ENCODE data around the gene ACP7. TPM values are rescaled to one million over a fixed set of nuclear protein-coding genes. Genes with fewer than 3 reads are reported as not detected.

Gene ACP7
- total RNA-seq, 1 experiment from 2014 or later = 0.15 TPM

DNA sequence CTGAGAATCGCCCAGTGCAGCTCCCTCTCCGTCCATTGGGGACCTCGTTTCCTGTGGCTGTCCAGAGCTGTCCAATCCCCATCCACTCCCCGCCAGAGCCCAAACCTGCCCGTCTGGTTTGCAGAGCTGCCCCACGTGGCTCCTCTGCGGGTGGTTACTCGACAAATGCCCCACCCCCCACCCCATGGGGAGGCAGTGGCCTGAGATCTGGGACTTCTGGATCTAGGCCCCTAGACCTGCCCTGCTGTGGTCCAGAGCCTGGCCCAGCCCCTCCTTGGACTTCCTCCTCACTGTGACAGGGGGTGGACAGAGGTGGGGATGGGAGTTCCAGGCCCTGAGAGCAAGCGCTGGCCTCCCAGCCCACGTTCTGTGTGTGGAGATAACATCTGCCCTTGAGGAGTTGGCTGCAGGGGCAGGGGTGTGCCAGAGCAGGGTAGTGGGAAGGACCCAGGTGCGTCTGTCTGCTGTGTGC is 70.5 kb downstream of the ACP7 start:
- no peak overlapping the region for H3K9ac ChIP-seq (ENCODE audit: extremely low read depth, insufficient read length, low read length)

More for the DNA sequence above, 70.5 kb downstream of the ACP7 start:
- no peak overlapping the region for H2BK12ac ChIP-seq (ENCODE audit: insufficient read length, low read depth, low read length)
- H3K4me3 Mint-ChIP-seq = no peak overlapping the region
- peak; percentile 66 for DNase-seq
- H3K79me2 ChIP-seq (ENCODE audit: insufficient read depth, low read length) = peaks cover 4% of the 10 kb centered on the region; the same call in 1 of the 2 replicates
- H4K91ac ChIP-seq (ENCODE audit: insufficient read length, low read depth, low read length) = no peak overlapping the region
- peaks cover 5% of the 10 kb centered on the region for H4K20me1 ChIP-seq (ENCODE audit: control insufficient read depth, insufficient read depth, insufficient read length)
- H3K4me2 ChIP-seq (ENCODE audit: insufficient read depth, insufficient read length, low read length) = no peak overlapping the region
- no peak overlapping the region for H2AK5ac ChIP-seq (ENCODE audit: insufficient read length, low read length)
- H3K9me3 Mint-ChIP-seq = no peaks in the 10 kb centered on the region
- no peak overlapping the region for H2BK120ac ChIP-seq (ENCODE audit: low read depth, low read length, poor library complexity, severe bottlenecking)
- peak overlapping the region in 2 of 3 experiments; percentile 57 to 62; a peak in 2 of 7 replicates for H3K27ac Mint-ChIP-seq
- no peak overlapping the region for H2BK20ac ChIP-seq (ENCODE audit: low read depth, low read length, poor library complexity, severe bottlenecking)
- no peak overlapping the region for H2BK5ac ChIP-seq (ENCODE audit: insufficient read length, low read length)
- H3K18ac ChIP-seq (ENCODE audit: insufficient read length, low read depth, low read length) = no peak overlapping the region
- no peak overlapping the region for H3K27ac ChIP-seq (ENCODE audit: insufficient read length, low read depth, low read length)
- H4K8ac ChIP-seq (replicated peaks; ENCODE audit: insufficient read length, low read depth, low read length) = no peak overlapping the region
- no peaks in the 10 kb centered on the region for H3K9me3 ChIP-seq (ENCODE audit: control insufficient read depth, low read depth, low read length)
- H3K27me3 Mint-ChIP-seq (ENCODE audit: low read depth) = no peaks in the 10 kb centered on the region
- H3K79me1 ChIP-seq (ENCODE audit: insufficient read depth, low read depth, low read length, poor library complexity, severe bottlenecking) = no peaks in the 10 kb centered on the region
- H4K5ac ChIP-seq (ENCODE audit: insufficient read length, low read depth, low read length) = no peak overlapping the region
- peaks cover 2% of the 10 kb centered on the region for H3K23me2 ChIP-seq (ENCODE audit: insufficient read length, low read depth, low read length, poor library complexity, severe bottlenecking)
- no peaks in the 10 kb centered on the region for H3K27me3 ChIP-seq (ENCODE audit: insufficient read depth, low read length)
- H3K14ac ChIP-seq (ENCODE audit: insufficient read depth, low read length) = no peak overlapping the region
- no peak overlapping the region for H2AFZ ChIP-seq (ENCODE audit: low read length)
- H3K4me1 ChIP-seq (ENCODE audit: insufficient read depth, low read length) = peaks cover 5% of the 10 kb centered on the region; the same call in 1 of the 2 replicates
- no peak overlapping the region for H2BK15ac ChIP-seq (ENCODE audit: low read depth, low read length)
- H3K23ac ChIP-seq (ENCODE audit: insufficient read length, low read depth, low read length) = no peak overlapping the region
- no peak overlapping the region for H3K4ac ChIP-seq (ENCODE audit: low read depth, low read length)
- TF ChIP-seq CTCF (conservative IDR thresholded peaks at IDR 0.05) = peak; percentile 31; the same call in 1 of the 3 replicates
- WGBS (ENCODE audit: extremely low coverage, insufficient read length, low lambda C conversion rate) = no CpG with 5 or more reads among the region's 11 CpGs
- peaks cover 2 to 13% (median 6%) of the 10 kb centered on the region in 3 experiments; a peak in 6 of 7 replicates for H3K36me3 Mint-ChIP-seq (ENCODE audit: insufficient read depth in 1 of 3, low read depth in 3 of 3)
- no peak overlapping the region for H3T11ph ChIP-seq (ENCODE audit: low read length)
- peaks cover 42 to 64% of the 10 kb centered on the region in 2 experiments for H3K4me1 Mint-ChIP-seq
- no peak overlapping the region for H3K56ac ChIP-seq (ENCODE audit: insufficient read length, low read depth, low read length)

Data from H9 (cell line).